NCI-H446 (cell line): ENCODE measurements around the gene C1QTNF3.
"Not testable (repeated sequence)": the region's sequence is repeated elsewhere in the genome, so short reads cannot be mapped to it uniquely, and the experiment has no call there.

ENCODE experiments used
- DNase-seq, 2 experiments: peaks; one replicate each; lab custom pipeline; 2025; lab: John Stamatoyannopoulos, UW

C1QTNF3 gene

GRCh38 chr5:34051374-34051980, 8.5 kb upstream of the C1QTNF3 start:
- no peak for DNase-seq

GRCh38 chr5:34047774-34048572, 5.0 kb upstream of the C1QTNF3 start:
- no peak for DNase-seq

GRCh38 chr5:34047143-34047542, 4.1 kb upstream of the C1QTNF3 start:
- peak in 1 of 2 experiments; percentile 41 for DNase-seq

- DNase-seq = no peak
Measured at GRCh38 chr5:34045996-34046395, 3.0 kb upstream of the C1QTNF3 start.

- no peak for DNase-seq
Measured at GRCh38 chr5:34045023-34045422, 2.0 kb upstream of the C1QTNF3 start.

- no peak for DNase-seq
Measured at GRCh38 chr5:34042321-34042720, 692 bp downstream of the C1QTNF3 start.

GRCh38 chr5:34041247-34041972, 1.6 kb downstream of the C1QTNF3 start:
- no peak for DNase-seq

GRCh38 chr5:34040472-34040871, 2.5 kb downstream of the C1QTNF3 start:
- no peak for DNase-seq

GRCh38 chr5:34039398-34040157, 3.4 kb downstream of the C1QTNF3 start:
- DNase-seq = no peak

- DNase-seq = no peak
Measured at GRCh38 chr5:34038838-34039237, 4.2 kb downstream of the C1QTNF3 start.

- DNase-seq = no peak
Measured at GRCh38 chr5:34038390-34038789, 4.6 kb downstream of the C1QTNF3 start.

- no peak for DNase-seq
Measured at GRCh38 chr5:34037726-34038125, 5.3 kb downstream of the C1QTNF3 start.

- no peak for DNase-seq
Measured at GRCh38 chr5:34035756-34036155, 7.3 kb downstream of the C1QTNF3 start.

GRCh38 chr5:34034534-34035327, 8.3 kb downstream of the C1QTNF3 start:
- no peak for DNase-seq

- no peak for DNase-seq
Measured at GRCh38 chr5:34031966-34032365, 11.0 kb downstream of the C1QTNF3 start.

GRCh38 chr5:34031117-34031516, 11.9 kb downstream of the C1QTNF3 start:
- no peak for DNase-seq

- DNase-seq = not testable (repeated sequence)
Measured at GRCh38 chr5:34030585-34030984, 12.4 kb downstream of the C1QTNF3 start.

GRCh38 chr5:34030048-34030447, 13.0 kb downstream of the C1QTNF3 start:
- DNase-seq = no peak

GRCh38 chr5:34028349-34028748, 14.7 kb downstream of the C1QTNF3 start:
- DNase-seq = no peak

- DNase-seq = no peak
Measured at GRCh38 chr5:34026089-34026761, 16.8 kb downstream of the C1QTNF3 start.
